ENCODE measurements around the gene DDAH1.

DNA sequence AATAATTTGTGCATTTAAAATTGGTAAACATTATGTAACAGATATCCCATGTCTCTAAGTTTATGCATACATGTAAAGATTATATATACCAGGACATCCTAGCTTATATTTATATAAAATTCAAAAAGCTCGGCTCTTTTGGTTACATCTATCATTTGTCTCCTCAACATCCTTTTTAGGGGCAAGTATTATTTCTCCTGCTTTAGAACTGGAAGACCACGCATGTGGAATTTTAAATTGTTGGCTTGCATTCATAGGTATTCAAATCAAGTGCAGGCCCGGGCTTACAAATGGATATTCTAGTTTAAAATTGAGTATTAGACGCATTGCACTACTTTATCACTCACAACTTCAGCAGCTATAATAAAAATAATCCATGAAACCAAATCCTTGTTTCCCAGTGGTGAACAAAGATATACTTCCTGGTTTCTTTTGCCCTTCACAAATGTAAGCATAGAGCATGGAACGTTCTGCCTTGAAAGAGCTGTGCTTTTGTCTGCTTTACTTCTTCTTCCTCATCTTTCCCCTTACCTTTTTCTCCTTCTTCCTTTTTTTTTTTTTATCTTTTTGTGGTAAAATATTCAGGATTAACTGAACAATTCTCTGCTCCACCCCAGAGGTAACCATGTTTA, 57.1 kb downstream of the DDAH1 start:
- TF ChIP-seq, protein P1, sequence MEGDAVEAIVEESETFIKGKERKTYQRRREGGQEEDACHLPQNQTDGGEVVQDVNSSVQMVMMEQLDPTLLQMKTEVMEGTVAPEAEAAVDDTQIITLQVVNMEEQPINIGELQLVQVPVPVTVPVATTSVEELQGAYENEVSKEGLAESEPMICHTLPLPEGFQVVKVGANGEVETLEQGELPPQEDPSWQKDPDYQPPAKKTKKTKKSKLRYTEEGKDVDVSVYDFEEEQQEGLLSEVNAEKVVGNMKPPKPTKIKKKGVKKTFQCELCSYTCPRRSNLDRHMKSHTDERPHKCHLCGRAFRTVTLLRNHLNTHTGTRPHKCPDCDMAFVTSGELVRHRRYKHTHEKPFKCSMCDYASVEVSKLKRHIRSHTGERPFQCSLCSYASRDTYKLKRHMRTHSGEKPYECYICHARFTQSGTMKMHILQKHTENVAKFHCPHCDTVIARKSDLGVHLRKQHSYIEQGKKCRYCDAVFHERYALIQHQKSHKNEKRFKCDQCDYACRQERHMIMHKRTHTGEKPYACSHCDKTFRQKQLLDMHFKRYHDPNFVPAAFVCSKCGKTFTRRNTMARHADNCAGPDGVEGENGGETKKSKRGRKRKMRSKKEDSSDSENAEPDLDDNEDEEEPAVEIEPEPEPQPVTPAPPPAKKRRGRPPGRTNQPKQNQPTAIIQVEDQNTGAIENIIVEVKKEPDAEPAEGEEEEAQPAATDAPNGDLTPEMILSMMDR (IDR thresholded peaks at IDR 0.05): no peak
- TF ChIP-seq POLR2A (IDR thresholded peaks at IDR 0.05): no peak

Measured in body of pancreas (tissue), 4 donors.